Activated CD4-positive, CD25-positive, alpha-beta regulatory T cell treated with anti-CD3 and anti-CD28 coated beads, Interleukin-2, amount 50 U/mL, for 24 hours (primary cell): ENCODE data around the gene NFATC2.
"Not testable (repeated sequence)": the region's sequence is repeated elsewhere in the genome, so short reads cannot be mapped to it uniquely, and the experiment has no call there.

Experiments
- ATAC-seq, 2 donors: fragments of 150-1000 bp; cut with Tn5 transposase; one replicate each; pipeline ENCODE4 v1.10.0; 2021; ENCODE audit warnings: mild to moderate bottlenecking in 1 of 2, moderate library complexity in 1 of 2

NFATC2 gene

DNA sequence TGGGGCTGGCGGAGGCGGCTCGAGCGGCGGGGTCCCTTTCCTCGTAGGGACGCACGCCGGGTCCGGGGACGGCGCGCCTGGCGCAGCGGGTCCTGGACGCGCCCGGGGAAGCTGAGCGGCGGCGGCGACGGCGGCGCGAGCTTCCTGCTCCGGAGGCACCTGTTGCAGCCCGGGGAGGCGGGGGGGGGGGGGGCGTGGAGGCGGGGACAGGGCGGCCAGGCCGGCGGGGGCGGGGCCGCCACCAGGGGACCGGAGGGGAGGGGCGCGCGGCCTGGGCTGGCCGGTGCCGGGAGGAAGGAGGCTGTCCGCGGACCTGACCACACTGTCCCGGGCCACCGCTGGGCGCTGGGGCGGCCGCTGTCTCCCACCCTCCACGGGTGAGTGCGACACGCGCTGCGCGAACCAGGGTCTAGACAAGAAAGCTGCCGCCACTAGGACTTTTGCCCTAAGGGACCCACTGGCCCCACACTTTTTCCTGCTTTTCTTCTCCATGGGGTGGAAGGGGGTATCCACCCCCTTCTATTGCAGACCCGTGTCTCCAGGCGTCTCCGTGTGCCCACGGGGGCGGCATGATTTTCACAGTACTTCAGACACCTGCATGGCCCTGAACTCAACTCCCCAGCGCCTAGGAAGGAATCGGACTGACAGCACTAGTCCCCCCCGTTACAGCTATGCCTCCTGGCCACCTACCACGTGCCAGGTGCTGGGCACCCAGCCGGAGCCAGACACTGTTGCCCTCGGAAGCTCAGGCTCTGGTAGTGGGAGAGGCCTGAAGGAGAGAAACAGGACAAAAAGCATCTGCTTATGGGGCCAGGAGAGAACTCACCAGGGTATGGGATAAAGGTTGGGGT, at the start of gene NFATC2:
Gene NFATC2 (minus strand): TSS at position 149 of the 851 bp plus-strand sequence. CDS start 220 bp downstream, outside the sequence.
- ATAC-seq: peak; percentile 16 to 32

DNA sequence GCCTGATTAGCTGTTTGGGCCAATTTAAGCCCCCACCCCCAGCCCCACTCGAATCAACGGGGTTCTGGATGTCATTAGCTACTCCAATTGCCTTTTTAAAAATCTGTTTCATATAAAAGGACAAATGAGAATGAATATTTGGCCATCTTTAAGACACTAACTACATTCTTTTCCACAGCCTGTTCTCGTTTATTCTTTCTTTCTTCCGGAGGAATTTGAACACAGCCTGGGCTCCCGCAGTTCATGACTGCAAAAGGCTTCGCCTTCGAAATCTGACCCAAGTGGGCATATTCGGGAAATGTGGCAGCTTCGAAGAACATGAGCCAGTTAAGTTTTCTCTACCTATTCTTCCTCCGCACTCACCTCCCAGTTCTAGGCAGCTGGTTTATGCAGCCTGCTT, 49.4 kb upstream of the NFATC2 start:
- no peak for ATAC-seq

DNA sequence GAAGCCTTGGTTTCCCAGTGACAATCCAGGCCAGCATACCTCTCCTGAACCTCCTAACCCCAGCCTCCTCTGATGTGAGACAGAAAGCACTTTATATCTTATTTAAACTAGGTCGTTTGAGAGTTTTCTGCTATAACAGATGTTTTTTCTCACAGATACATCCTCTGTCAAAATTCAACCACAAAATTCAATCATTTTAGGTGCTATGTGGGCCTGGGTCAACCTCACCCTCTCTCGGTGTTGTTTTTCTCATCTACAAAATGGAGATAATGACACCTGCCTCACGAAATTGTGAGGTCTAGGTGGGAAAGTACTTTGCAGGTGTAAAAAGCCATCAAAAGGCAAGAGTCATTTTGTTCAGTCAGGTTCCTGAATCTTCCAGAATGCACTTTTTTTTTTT, 46.2 kb upstream of the NFATC2 start:
- no peak for ATAC-seq

DNA sequence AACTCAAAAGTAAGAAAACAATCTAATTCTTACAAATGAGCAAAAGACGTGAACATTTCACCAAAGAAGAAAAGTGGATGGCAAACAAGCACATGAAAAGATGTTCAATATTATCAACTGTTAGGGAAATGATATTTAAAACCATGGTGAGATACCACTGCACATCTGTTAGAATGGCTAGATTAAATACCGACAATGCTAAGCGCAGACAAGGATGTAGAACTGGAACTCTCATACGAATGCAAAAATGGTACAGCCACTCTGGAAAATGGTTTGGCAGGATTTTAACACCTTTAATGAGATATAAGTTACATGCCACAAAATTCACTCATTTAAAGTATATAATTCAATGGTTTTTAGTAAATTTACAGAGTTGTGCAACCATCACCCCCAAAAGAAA, 44.6 kb upstream of the NFATC2 start:
- no peak for ATAC-seq

DNA sequence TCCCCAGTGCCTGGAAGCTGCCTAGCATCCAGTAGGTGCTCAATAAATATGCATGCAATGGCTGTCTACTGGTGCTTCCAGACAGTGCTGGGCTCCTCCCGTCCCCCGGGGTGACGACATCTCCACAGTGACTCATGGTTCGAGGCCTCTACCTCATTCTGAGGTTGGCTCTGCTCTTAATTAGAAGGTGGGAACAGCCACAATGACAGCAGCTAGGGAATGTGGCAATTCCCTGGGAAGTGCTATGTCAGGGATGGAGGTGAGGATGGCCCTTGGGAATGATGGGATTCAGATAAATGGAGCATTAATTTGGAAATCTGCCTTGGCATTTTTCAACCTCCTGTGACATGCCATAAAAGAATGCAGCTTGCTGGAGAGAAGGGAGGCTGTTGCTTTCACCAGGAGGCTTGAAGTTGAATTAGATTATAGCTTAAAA, 43.5 kb upstream of the NFATC2 start:
- ATAC-seq: no peak

DNA sequence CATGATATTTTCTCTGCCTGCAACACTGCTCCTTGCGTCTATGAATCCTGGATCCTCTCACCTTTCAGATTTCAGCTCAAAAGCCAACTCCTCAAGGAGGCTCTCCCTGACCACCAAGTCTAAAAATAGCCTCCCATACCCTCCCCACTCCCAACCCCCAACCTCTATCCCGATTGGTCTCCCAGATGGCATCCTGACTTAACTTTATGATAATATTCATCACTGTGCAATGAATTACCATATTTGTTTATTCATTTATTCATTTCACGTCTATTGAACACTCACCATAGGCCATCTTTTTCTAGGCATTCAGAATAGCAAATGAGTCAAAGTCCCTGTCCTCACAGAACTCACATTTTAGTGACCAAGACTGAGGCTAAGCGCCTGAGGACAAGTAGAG, 42.6 kb upstream of the NFATC2 start:
- no peak for ATAC-seq

DNA sequence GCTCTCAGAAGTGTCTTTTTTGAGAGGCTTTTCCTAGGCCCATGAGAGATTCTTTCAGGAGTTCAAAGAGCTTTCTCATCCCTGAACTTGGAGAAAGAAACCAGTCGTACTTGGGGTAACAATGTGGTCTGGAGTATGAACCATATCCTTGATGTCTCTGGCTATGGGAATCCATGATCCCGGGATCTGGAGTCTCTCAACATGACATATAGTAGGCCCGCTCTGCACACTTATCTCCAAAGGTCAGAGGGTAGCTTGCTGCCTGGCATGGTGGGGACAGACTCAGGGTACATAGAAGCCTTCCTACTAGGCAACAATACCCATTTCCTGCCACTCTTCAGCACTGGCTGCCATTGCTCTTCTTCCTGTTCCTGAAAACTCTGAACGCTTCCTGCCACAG, 42.2 kb upstream of the NFATC2 start:
- no peak for ATAC-seq

DNA sequence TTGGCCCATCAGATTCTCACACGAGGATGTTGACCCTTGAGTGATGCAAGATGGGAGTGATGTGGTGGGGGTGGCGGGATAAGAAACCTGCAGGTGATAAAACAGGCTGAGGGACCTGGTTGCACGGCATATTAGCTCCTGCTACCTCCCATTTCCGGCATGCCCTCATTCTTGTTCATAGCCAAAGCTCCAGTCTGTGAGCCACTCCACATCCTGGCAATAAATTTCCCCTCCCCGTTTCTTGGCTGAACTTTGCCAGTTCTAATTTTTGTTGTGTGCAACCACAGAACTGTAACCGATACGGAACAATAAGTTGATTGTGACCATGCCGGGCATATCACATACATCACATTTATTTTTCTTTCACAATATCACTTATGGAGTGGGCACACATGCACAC, 41.6 kb upstream of the NFATC2 start:
- no peak for ATAC-seq

DNA sequence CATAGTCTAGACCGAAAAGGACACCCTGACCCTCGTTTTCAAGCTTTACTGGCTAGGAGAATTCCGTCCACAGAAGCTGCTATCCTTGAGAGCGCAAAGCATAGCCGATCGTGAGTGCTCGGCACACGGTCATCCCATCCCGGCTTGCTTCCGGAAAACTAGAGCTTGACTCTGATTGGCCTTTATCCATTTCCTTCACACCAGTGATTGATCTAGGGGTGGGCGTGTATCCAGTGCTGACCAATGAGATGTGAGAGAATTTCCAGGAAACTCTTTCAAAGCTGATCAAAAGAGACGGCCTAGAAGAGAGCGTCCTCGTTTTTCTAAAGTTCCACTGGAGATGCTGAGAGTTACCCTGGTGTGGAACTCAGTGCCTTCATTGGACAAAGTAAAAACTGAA, 41.0 kb upstream of the NFATC2 start:
- no peak for ATAC-seq

DNA sequence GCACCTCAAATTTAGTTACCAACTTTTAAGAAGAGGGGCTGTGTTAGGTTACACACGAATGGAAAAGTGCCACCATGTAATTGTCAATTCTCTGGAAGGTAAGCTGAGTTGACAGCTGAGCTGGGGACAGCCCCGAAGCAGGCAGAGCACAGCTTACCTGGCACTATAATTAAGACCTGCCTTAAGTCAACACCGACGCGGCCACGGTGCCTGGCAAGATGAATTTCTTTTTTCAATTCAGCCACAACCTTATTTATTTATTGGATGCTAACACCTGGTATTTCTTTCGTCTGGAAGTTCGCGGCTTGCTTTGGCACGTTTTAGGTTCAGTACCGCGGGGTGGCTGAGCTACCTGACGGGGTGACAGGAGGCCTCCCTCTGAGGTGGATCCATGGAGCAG, 40.6 kb upstream of the NFATC2 start:
- ATAC-seq: no peak

DNA sequence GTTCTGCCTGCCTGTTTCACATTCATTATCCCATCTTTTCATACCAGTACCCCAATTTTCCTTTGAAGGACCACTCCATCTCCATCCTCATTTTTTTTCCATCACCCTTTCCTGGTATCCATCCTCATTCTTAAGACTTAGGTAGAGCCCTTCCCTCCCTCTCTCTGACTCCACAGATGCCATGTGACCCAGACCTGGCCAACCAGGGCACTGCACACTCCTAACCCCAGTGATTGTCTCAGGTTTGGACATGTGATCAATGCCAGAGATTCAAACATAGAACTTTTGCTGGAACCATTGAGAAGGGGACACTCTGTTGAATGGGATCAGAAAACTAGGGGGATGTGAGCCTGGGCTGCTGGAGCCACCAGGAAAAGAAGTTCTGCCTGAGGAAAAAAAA, 39.1 kb upstream of the NFATC2 start:
- ATAC-seq: no peak

DNA sequence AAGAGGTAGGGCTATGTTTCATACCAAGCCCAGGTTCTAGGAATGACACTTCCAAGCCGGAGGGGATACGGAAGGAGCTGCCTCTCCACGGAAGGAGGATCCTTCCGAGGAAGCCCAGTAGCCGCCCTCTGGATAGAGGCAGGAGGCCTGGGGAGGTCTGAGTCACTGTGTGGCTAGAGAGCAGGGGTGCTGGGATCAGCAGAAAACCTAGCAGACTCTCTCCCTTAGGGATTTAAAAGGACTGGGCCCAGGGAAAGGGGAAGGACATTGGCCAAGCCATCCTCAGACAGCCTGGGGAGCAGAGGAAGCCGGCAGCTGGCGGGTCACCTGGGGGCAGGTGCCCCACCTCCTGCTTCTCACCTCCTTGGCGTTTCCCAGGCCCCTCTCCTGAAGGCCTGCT, 36.6 kb upstream of the NFATC2 start:
- ATAC-seq: no peak

DNA sequence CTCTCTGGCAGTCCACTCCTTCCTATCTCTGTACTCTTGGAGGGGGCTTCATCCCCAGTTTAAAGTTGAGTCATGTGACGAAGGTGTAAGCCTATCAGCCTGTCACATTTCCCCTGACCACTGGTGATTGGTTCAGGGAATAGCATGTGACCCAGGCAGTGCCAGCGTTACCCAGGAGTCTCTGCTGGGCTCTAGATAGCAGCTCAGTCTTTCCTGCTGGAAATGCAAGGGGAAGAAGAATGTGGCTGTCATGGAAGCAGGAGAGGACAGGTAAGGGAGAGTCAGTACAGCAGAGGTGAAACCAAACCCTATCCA, 35.6 kb upstream of the NFATC2 start:
- ATAC-seq: no peak

DNA sequence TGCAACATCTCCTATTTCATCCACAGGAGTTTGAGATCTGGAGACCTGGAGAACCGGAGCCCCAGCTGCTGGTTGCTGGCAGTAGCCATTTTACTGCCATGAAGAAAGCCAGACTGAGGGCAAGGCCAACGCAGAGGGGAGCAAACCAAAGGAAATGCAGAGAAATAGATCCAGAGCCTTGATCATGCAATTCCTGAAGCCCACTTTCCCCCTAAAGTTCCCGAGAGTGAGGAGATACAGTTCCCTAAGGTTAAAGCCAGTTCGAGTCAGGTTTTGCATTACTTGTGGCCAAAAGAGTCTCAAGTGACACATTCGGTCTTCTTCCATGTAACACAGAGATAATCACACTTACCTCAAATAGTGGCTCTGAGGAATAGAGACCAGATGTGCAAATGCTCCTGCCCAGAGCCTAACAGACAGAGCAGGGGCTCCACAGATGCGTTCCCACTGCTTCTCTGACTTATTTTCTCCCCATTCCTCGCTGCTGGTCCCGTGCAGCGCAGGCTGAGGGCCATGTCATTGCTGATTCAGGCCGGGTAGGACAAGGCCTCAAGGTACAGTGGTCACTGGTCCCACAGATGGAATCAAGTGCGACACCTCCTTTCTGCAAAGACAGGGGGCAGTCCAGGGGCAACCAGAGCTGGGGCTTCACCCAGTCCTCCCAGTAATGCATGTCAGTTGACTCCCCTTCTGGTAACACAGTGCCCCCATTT, 35.1 kb upstream of the NFATC2 start:
- no peak for ATAC-seq

DNA sequence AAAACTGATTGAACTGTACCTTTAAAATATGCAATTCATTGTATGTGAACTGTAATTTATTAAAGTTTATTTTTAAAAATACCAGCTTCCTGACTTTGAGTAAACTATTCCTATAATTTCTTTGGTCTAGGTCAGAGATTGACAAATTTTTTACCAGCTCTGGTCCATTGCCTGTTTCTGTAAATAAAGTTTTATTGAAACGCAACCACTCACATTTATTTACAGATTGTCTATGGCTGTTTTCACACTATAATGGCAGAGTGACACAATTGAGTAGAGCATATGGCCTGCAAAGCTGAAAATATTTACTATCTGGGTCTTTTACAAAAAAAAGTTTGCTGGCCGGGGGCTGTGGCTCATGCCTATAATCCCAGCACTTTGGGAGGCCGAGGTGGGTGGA, 33.0 kb upstream of the NFATC2 start:
- ATAC-seq: no peak

DNA sequence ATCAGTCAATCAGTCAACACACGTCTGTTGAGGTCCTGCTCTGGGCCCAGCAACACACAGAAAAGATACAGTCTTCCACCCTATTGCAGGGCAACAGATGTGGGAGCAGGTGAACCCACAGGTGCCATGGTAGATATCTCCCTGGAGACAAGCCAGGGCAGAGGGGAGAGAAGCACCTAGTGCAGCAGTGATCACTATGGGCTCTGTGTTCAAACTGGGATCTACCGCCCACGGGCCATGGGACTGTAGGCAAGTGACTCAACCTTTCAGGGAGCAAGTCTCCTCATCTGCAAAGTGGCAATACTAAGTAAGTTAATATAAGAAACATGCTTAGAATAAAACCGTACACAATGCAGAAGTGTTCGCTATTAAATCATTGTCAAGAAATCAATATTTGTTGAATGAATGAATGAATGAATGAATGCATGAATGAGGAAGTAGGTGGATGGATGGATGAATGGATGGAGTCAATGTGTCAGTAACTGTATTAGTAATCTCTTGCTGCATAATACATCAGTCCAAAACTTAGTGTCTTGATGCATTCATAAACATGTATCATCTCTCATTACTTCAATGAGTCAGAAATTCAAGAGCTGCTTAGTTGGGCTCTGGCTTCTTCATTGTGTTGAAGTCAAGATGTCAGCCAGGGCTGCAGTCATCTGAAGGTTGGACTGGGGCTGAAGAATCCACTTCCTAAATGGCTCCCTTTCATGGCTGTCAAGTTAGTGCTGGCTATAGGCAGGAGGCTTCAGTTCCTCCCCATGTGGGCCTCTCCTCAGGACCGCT, 31.9 kb upstream of the NFATC2 start:
- peak; percentile 90 to 95 for ATAC-seq

DNA sequence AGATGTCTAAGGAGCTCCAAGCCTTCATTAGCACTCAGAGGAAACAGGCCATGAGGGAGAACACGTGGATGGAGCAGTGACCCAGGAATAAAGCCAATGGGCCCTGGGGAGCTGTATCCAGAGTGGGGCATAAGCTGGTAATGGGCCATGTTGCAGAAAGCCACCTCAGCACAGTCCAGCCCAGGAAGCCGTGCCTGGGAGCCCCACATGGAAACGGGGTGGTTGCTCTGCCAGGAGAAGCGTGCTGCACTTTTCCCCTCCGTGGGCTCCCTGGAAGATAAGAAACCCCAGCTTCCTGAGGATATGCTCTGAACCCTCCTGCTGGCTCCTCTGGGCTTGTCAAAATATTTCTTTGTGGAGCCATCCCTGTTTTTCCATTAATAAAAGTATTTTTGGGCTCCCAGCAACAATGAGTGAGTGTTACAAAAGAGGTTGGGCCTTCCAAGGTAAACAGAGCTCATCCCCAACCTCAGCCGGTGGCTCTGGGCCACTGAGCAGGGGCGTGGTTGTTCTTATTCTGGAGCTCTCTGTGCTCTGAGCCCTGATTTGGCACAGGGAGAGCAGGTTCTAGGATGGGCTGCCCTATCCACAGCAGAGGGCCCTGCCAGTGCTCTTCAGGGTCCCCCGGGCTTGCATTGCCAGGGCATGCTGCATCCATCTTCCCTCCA, 31.2 kb upstream of the NFATC2 start:
- no peak for ATAC-seq

DNA sequence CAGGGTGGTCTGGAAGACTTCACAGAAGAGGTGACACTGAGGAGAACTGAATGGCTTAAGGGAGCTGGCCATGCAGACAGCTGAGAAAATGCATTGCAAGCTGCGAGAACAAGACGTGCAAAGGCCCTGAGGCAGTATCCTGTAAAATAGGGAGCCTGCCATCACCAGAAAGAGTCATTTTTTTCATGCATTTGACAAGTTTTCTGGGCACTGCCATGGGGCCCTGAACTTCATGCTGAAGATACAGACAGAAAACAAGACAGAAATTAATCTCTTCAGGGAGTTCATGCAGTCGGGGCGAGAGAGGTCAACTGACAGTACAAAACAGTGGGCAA, 28.9 kb upstream of the NFATC2 start:
- ATAC-seq: no peak

DNA sequence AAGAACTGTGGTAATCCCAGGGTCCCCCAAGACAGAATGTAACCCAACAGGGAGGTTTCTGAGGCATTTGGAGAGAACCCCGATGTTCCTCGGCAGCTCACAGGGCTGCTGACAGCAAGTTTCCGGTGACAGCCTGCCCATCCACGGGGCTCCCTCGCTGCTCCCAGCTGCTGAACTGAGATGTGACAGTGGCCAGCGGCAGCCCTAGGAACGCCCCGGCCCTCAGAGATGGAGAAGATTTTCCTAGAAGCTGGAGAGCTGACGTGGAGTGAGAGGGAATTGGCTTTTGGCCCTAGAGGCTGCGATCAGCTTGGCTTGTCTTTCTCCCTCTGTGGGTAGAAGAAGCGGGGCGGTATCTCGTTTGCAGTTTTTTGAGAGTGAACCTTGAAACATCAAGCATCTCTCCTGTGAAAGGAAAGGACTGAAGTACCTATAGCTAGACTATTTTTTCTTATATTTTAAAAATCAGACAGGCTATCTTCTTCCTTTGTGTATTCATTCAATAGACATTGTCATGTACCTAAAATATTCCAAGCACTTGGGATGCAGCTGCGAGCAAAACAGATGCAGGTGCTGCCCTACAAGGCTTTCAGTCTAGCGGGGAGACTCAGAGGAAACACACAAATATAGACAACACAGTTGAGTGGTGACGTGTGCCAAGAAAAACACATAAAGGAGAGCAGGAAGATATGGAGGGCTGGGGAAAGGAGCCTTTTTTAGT, 28.4 kb upstream of the NFATC2 start:
- no peak for ATAC-seq

DNA sequence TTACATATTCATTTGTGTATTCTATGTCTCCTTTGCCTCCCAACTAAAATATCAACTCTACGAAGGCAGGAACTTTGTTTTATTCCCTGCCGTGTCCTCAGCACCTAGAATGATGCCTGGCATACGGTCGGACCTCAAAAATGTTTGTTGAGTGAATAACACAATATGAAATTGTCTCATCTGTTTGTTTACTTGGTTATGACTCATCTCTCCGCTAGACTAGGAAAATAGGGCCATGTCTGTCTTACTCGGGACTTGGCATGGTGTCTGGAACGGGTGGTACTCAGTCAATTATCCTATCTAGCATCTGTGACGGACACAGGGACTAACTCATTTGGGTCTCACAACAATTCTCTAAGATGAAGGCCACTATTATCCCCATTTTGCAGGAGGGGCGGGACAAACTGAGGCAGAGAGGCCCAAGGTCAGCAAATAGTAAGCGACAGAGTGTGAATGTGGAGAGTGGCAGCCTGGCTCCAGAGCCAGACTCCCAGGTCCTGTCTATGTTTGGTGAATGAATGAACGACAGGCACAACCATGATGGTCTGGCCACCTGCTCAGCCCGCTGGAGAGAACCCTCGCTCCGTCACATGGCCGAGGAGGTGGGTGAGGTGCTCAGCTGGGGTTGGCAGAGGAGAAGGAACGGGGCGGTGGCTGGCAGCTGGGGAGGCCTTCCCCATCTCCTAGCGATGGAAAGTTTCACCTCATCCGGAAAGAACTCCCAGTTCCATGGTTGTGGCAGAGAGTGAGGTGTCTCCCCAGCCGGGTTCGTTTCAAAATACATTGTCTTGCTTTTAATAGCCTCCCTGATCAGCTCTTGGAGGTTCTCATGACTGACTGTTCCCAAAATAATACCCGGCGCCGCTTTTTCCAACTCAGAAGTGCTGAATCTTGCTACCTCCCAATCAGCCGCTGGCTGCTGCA, 27.6 kb upstream of the NFATC2 start:
- ATAC-seq: no peak

DNA sequence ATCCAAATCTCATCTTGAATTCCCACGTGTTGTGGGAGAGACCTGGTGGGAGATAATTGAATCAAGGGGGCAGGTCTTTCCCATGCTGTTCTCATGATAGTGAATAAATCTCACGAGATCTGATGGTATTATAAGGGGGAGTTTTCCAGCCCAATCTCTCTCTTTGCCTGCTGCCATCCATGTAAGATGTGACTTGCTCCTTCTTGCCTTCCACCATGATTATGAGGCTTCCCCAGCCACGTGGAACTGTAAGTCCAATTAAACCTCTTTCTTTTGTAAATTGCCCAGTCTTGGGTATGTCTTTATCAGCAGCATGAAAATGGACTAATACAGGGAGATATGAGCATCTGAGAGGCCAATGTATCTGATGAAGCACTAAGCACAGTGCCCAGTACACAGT, 26.0 kb upstream of the NFATC2 start:
- not testable (repeated sequence) for ATAC-seq
